ENCODE results near the gene RASL10A.

- TF ChIP-seq CREB5 (CRISPR knock-in tag; IDR thresholded peaks at IDR 0.05; ENCODE audit: low read depth) (no peak), ISL1 (CRISPR knock-in tag; IDR thresholded peaks at IDR 0.05) (no peak), PATZ1 (CRISPR knock-in tag; IDR thresholded peaks at IDR 0.05; ENCODE audit: borderline replicate concordance) (no peak), ZC3H10 (CRISPR knock-in tag; IDR thresholded peaks at IDR 0.05) (no peak), POU6F1 (CRISPR knock-in tag; IDR thresholded peaks at IDR 0.05; ENCODE audit: borderline replicate concordance, low read depth) (no peak), GLIS3 (CRISPR knock-in tag; IDR thresholded peaks at IDR 0.05) (no peak), OSR1 (CRISPR knock-in tag; IDR thresholded peaks at IDR 0.05) (no peak), ARNTL (CRISPR knock-in tag; IDR thresholded peaks at IDR 0.05; ENCODE audit: borderline replicate concordance, low read depth) (no peak), ESRRG (CRISPR knock-in tag; IDR thresholded peaks at IDR 0.05) (no peak), TCF4 (CRISPR knock-in tag; IDR thresholded peaks at IDR 0.05; ENCODE audit: borderline replicate concordance) (no peak), PPARA (CRISPR knock-in tag; IDR thresholded peaks at IDR 0.05; ENCODE audit: borderline replicate concordance) (no peak)
Observed at GRCh38 chr22:29328566-29329500, 13.3 kb upstream of the RASL10A start.
